ENCODE data around the gene PPP2R5B.
A peak's percentile ranks its signal among the peaks of the same experiment; 100 is the strongest.

The PPP2R5B gene

GRCh38 chr11:64906314-64906635 is 18.2 kb upstream of the PPP2R5B start:
- DNase-seq (ENCODE audit: low read depth in 2 of 2, low spot score in 1 of 2), result no peak

- DNase-seq (ENCODE audit: low read depth in 2 of 2, low spot score in 1 of 2), result no peak
These were observed 15.7 kb upstream of the PPP2R5B start for GRCh38 chr11:64908766-64909165.

GRCh38 chr11:64909653-64910343 is 14.7 kb upstream of the PPP2R5B start:
- DNase-seq (ENCODE audit: low read depth in 2 of 2, low spot score in 1 of 2), result no peak

GRCh38 chr11:64910451-64911093 is 13.9 kb upstream of the PPP2R5B start:
- no peak for DNase-seq (ENCODE audit: low read depth in 2 of 2, low spot score in 1 of 2)

DNA sequence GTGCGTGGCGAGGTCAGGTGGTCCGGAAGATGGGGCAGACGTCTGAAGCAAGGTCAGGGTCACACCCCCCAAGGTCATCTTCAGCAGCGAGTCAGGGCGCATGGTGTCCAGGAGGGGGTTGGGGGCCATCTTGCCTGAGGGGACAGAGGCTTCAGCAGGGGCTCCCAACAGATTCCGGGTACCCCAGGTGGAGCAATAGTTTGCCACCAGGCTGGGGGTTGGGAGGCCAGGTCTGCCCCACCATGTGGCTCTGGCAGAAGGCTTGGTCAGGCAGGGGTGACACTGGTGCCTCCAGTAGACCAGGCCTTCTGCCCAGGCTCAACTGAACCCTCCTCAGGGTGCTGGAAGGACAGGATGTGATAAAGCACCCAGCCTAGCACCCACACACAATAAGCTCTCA is 13.3 kb upstream of the PPP2R5B start:
- DNase-seq (ENCODE audit: low read depth in 2 of 2, low spot score in 1 of 2), result no peak

DNA sequence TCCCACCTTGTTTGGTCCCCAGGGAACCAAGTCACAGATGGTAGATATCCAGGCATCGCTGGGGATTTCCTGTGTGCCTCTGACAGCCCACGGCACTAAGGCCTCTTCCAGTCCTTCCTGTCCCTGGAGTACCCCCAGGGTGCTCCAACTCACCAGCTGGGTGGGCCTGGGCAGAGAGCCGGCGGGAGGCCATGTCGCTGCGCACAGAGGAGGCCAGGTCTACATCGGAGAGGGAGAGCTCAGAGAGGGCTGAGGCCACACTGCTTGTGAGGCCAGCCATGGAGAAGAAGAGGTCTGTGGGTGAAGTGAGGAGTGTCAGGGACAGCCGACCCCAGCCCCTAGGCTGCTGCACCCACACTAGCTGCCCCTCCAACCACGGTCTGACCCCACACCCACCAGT is 12.8 kb upstream of the PPP2R5B start:
- DNase-seq (ENCODE audit: low read depth in 2 of 2, low spot score in 1 of 2), result no peak

DNA sequence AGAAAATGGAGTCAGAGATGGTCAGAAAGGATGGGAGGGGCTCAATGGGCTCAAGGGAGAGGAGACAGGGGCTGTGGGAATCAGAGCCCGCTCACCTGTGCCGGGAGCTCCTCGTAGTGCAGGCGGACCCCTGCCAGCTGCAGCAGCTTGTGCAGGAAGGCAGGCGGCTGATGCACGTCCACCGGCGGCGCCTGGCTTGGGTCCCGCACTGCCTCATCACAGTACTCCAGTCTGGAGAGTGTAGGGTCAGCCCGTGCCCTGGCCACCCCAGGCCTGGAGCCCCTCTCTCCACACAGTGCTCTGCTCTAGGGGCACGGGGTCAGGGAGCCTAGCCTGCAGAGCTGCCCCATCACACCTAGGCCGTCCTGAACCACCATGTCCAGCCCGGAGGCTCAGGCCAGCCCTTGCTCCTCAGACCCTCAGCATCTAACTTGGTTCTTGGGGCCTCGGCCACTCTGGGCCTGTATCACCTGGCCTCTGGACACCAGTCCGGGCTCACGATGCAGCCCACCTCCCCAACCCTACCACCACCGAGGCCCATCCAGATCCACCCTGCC is 11.2 kb upstream of the PPP2R5B start:
- no peak for DNase-seq (ENCODE audit: low read depth in 2 of 2, low spot score in 1 of 2)

- no peak for DNase-seq (ENCODE audit: low read depth in 2 of 2, low spot score in 1 of 2)
These were observed 10.4 kb upstream of the PPP2R5B start for GRCh38 chr11:64914123-64914522.

DNA sequence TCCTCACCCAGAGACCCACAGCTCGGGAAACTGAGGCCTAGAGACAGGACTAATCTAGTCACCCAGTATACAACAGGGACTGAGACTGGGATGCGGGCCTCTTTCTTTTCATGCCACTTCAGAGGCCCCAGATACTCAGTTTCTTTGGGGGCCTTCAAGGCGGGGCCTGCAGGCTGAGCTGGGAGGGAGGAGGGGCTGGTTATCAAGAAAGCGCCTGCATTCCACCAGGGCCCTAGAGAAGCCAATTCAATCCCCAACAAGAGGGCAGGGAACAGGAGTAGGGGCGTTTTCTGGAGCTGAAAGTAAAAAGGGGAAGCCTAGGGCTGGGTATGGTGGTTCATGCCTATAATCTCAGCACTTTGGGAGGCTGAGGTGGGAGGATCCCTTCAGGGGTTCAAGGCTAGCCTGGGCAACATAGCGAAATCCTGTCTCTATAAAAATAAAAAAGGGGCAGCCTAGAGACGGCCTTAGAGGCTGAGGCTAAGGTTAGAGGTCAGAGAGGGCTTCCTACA is 9.1 kb upstream of the PPP2R5B start:
- no peak for DNase-seq (ENCODE audit: low read depth in 2 of 2, low spot score in 1 of 2)

GRCh38 chr11:64916040-64916774 is 8.3 kb upstream of the PPP2R5B start:
- no peak for DNase-seq (ENCODE audit: low read depth in 2 of 2, low spot score in 1 of 2)

- peak; percentile 97 to 98 for DNase-seq (ENCODE audit: low read depth in 2 of 2, low spot score in 1 of 2)
These were observed 7.5 kb upstream of the PPP2R5B start, which contains the start of gene ATG2A for GRCh38 chr11:64916775-64917662. TSS of gene ATG2A (minus strand) at chr11:64917209. CDS start at chr11:64917135, 74 bp downstream.

DNA sequence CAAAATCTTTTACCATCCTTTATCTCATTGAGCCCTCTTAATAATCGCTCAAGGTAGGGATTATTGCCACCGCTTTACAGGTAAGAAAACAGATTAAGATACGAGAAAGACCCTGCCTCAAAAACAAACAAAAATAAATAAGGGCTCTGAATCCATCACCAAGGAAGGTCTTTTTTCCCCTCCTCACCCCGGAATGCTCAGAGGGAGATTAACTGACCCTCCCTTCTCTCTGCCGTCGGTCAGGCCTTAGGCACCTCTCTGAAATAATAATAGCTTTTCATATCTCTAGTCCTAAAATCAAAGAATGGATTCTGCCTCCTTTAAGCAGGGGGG is 6.9 kb upstream of the PPP2R5B start:
- DNase-seq (ENCODE audit: low read depth in 2 of 2, low spot score in 1 of 2), result no peak

- DNase-seq (ENCODE audit: low read depth in 2 of 2, low spot score in 1 of 2), result no peak
These were observed 6.5 kb upstream of the PPP2R5B start for GRCh38 chr11:64918017-64918416.

- no peak for DNase-seq (ENCODE audit: low read depth in 2 of 2, low spot score in 1 of 2)
These were observed 4.9 kb upstream of the PPP2R5B start for GRCh38 chr11:64919627-64920026.

GRCh38 chr11:64920124-64920523 is 4.4 kb upstream of the PPP2R5B start:
- DNase-seq (ENCODE audit: low read depth in 2 of 2, low spot score in 1 of 2), result no peak

GRCh38 chr11:64921384-64921783 is 3.1 kb upstream of the PPP2R5B start:
- DNase-seq (ENCODE audit: low read depth in 2 of 2, low spot score in 1 of 2), result no peak

DNA sequence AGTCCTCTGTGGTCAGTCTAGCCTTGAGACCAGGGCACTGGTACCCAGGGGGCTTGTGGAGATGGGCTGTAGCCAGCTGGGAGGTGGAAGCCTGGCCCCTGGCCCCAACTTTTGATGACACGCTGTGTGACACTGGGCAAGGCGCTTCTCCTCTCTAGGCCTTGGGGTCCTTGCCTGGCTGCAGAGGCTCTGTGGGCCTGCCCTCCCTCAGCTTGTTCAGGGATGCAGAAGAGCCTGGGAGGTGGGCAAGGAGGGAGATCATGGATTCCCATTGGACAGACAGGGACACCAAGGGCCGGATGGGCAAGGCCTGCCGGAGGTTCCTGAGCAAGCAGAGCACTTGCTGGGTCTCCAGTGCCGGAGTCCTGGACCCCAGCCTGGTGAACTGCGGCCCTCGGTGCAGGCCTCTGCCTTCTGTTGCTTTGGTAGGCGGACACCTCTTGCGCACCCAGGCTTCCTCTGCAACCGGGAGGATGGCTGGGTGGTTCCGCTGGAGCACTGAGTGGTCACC is 1.3 kb upstream of the PPP2R5B start:
- no peak for DNase-seq (ENCODE audit: low read depth in 2 of 2, low spot score in 1 of 2)

GRCh38 chr11:64924910-64925284 is 408 bp downstream of the PPP2R5B start:
- DNase-seq (ENCODE audit: low read depth in 2 of 2, low spot score in 1 of 2), result no peak

GRCh38 chr11:64925536-64926436 is 1.3 kb downstream of the PPP2R5B start:
- no peak for DNase-seq (ENCODE audit: low read depth in 2 of 2, low spot score in 1 of 2)

- DNase-seq (ENCODE audit: low read depth in 2 of 2, low spot score in 1 of 2), result no peak
These were observed 2.2 kb downstream of the PPP2R5B start for GRCh38 chr11:64926689-64927088.
